Psoas muscle (tissue), 8 donors: Measurements from ENCODE around the gene CUTA. TPM values are rescaled to one million over a fixed set of nuclear protein-coding genes. Genes with fewer than 3 reads are reported as not detected.
"Not testable (repeated sequence)": the region's sequence is repeated elsewhere in the genome, so short reads cannot be mapped to it uniquely, and the experiment has no call there.

ENCODE experiments used
- ATAC-seq, 4 donors: fragments of 200-7000 bp; cut with Tn5 transposase; one replicate each; pipeline ENCODE4 v1.9.1; 2020; ENCODE audit warnings: moderate library complexity in 3 of 4, mild to moderate bottlenecking in 2 of 4
- DNase-seq, 2 donors: peaks; one replicate each; pipeline ENCODE4 v3.0.0-alpha.2; 2020
- H3K27ac ChIP-seq: fragments of 200-600 bp; one replicate; pipeline ENCODE4 v1.8.0; 2022
- H3K27me3 ChIP-seq, 3 donors: fragments of 200-600 bp in 1 of 3; one replicate each; pipeline versions ENCODE4 v1.6.1 to v1.8.0; 2013 to 2022; ENCODE audit warnings: low read length in 2 of 3, mild to moderate bottlenecking in 2 of 3, moderate library complexity in 1 of 3; ENCODE audit not compliant: insufficient read depth in 3 of 3
- H3K36me3 ChIP-seq, 2 donors: fragments of 200-600 bp in 1 of 2; one replicate each; pipeline versions ENCODE4 v1.6.1 to v1.8.0; 2013 to 2022; ENCODE audit warnings: low read depth in 1 of 2, mild to moderate bottlenecking in 1 of 2, moderate library complexity in 1 of 2; ENCODE audit not compliant: insufficient read depth in 1 of 2
- H3K4me1 ChIP-seq: fragments of 200-600 bp; one replicate; pipeline ENCODE4 v1.8.0; 2022
- H3K4me3 ChIP-seq: fragments of 200-600 bp; one replicate; pipeline ENCODE4 v1.8.0; 2022; ENCODE audit warnings: mild to moderate bottlenecking
- H3K9me3 ChIP-seq: fragments of 200-600 bp; one replicate; pipeline ENCODE4 v1.8.0; 2022
- CTCF ChIP-seq: fragments of 200-600 bp; IDR thresholded peaks from one replicate; pipeline ENCODE4 v1.8.0; 2022; ENCODE audit warnings: antibody characterized with exemption
- WGBS, 3 donors: extraction: QIAGEN DNeasy Blood & Tissue Kit; methylation state at CpG; one replicate each; pipeline versions ENCODE4 v1.1.6 to v1.1.7; 2013; 5-methylcytosine and 5-hydroxymethylcytosine counted together
- intact Hi-C, 2 donors: fragments of 100-400 bp; cut with DNase I; formaldehyde crosslinking; loops; one replicate each; pipeline versions ENCODE4 v1.11.0 to v1.14.2; 2022
- polyA plus RNA-seq, 3 donors: library from polyadenylated mRNA; stranded (reverse); fragments of 200-250 nt; gene quantifications; one replicate each; pipeline ENCODE4 v1.2.3, GENCODE V29; 2013
- total RNA-seq, 4 donors: library from RNA; stranded (reverse); fragmentation: NEBNext Ultra II Directional in 2 of 4; extraction: Animal tissue kit (Norgen Biotek cat#: 25700) in 2 of 4; gene quantifications; one replicate each; pipeline versions ENCODE4 v1.2.1 to v1.2.4, GENCODE V29; 2021 to 2023
- donor health status: healthy with polysubstance abuse.
- donor health status: DM: no; HTN: no; CAD: no; lungs with moderate emphysema.
- donor health status: Bipolar disorder and iron deficiency.
- donor health status: healthy.
- donor health status: DM: yes; HTN: yes; CAD: no.
- donor health status: DM: no; HTN: no; CAD: no.
- donor health status: DM: no; HTN: no; CAD: no.
- donor health status: DM: yes; HTN: yes; CAD: no.

Gene CUTA
- total and polyA plus RNA-seq, 7 donors = 75.4 to 126 (median 102) TPM

- no peak overlapping the region for H3K4me3 ChIP-seq
- TF ChIP-seq CTCF = no peak
- no peak for DNase-seq
- H3K9me3 ChIP-seq = no peaks in the 10 kb centered on the region
- no peak for ATAC-seq
- H3K27ac ChIP-seq = no peak overlapping the region
- intact Hi-C loops = loop anchor here in 1 of 2 donors (10.0 kb wide), 1 partner anchor 131 kb away; the partner anchor contains the start of genes B3GALT4, RPS18 and VPS52
- 95 to 96% (median 96%) methylated on average over 17 of the region's 17 CpGs for WGBS, 3 donors
- H3K36me3 ChIP-seq = no peaks in the 10 kb centered on the region
- no peaks in the 10 kb centered on the region for H3K4me1 ChIP-seq
- no peaks in the 10 kb centered on the region for H3K27me3 ChIP-seq
These were observed 11.8 kb downstream of the CUTA start for GRCh38 chr6:33406126-33406525.

GRCh38 chr6:33405386-33405940, 12.4 kb downstream of the CUTA start:
- intact Hi-C loops = loop anchor here in 1 of 2 donors (10.0 kb wide), 1 partner anchor 131 kb away; the partner anchor contains the start of genes B3GALT4, RPS18 and VPS52
- ATAC-seq (no peak), DNase-seq (no peak)
- H3K27me3 ChIP-seq = no peaks in the 10 kb centered on the region
- H3K27ac ChIP-seq = no peak overlapping the region
- no peaks in the 10 kb centered on the region for H3K9me3 ChIP-seq
- 92 to 97% (median 93%) methylated on average over 15 of the region's 15 CpGs for WGBS, 3 donors
- H3K4me3 ChIP-seq = no peak overlapping the region
- TF ChIP-seq CTCF = no peak
- H3K36me3 ChIP-seq = no peaks in the 10 kb centered on the region
- no peaks in the 10 kb centered on the region for H3K4me1 ChIP-seq

- no peak for TF ChIP-seq CTCF
- H3K9me3 ChIP-seq = no peaks in the 10 kb centered on the region
- WGBS, 3 donors = 88 to 93% (median 92%) methylated on average over 17 of the region's 17 CpGs
- H3K4me3 ChIP-seq = no peak overlapping the region
- DNase-seq = no peak
- no peak for ATAC-seq
- intact Hi-C loops = loop anchor here in 1 of 2 donors (10.0 kb wide), 1 partner anchor 130 kb away; the partner anchor contains the start of genes B3GALT4, RPS18 and VPS52
- H3K27ac ChIP-seq = no peak overlapping the region
- no peaks in the 10 kb centered on the region for H3K27me3 ChIP-seq
- no peaks in the 10 kb centered on the region for H3K36me3 ChIP-seq
- H3K4me1 ChIP-seq = no peaks in the 10 kb centered on the region
These were observed 13.0 kb downstream of the CUTA start for GRCh38 chr6:33404884-33405283.

GRCh38 chr6:33399881-33400280, 18.0 kb downstream of the CUTA start:
- H3K27ac ChIP-seq, DNase-seq, H3K9me3 ChIP-seq, H3K27me3 ChIP-seq, H3K4me1 ChIP-seq, H3K4me3 ChIP-seq, ATAC-seq, H3K36me3 ChIP-seq: not testable (repeated sequence)
- intact Hi-C loops = loop anchor here in 1 of 2 donors (10.0 kb wide), 1 partner anchor 125 kb away; the partner anchor contains the start of genes B3GALT4, RPS18 and VPS52
- 94 to 97% (median 96%) methylated on average over 6 of the region's 6 CpGs for WGBS, 3 donors

DNA sequence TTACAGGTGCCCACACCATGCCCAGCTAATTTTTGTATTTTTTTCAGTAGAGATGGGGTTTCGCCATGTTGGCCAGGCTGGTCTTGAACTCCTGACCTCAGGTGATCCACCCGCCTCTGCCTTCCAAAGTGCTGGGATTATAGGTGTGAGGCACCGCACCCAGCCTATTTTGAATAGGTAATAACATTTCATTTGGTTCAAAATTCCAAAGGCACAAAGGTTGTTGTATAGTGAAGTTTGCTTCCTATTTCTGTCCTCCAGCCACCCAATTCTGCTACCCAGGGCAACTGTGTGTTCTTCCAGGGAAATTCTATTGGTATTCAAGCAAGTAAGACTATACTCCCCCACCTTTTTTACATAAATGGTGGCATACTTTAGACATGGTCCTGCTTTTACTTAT, 19.3 kb downstream of the CUTA start:
- 96 to 100% (median 98%) methylated on average over 3 of the region's 3 CpGs for WGBS, 3 donors
- intact Hi-C loops = not testable (repeated sequence)

More for the DNA sequence above, 19.3 kb downstream of the CUTA start:
- H3K27me3 ChIP-seq, H3K36me3 ChIP-seq, DNase-seq, H3K9me3 ChIP-seq, H3K27ac ChIP-seq, H3K4me1 ChIP-seq, ATAC-seq, H3K4me3 ChIP-seq: not testable (repeated sequence)
